SK-N-SH (cell line): ENCODE measurements around the gene PAFAH1B1. TPM values are rescaled to one million over a fixed set of nuclear protein-coding genes. Genes with fewer than 3 reads are reported as not detected.

Source experiments
- CTCF ChIA-PET: fragments of 300-600, 350-600 bp; formaldehyde crosslinking; extraction: SDS; loops from one replicate; lab custom pipeline; 2021; lab: Yijun Ruan, JAX
- POLR2A ChIA-PET: fragments of 350-600 bp; sonication (Branson Sonifier 250); formaldehyde crosslinking; extraction: SDS; loops from one replicate; lab custom pipeline; 2020; ENCODE audit warnings: antibody characterized with exemption, inconsistent platforms; lab: Yijun Ruan, JAX
- DNase-seq: peaks from one replicate; pipeline ENCODE4 v3.0.0; 2012
- H2AFZ ChIP-seq: fragments of 200-600 bp; sonication (generic); 2 replicates; pipeline ENCODE4 v1.8.1; 2016; ENCODE audit warnings: antibody characterized with exemption, mild to moderate bottlenecking, low read depth
- H3F3A ChIP-seq: fragments of 200-600 bp; sonication (generic); replicated peaks from 2 replicates; pipeline ENCODE3; 2016; ENCODE audit warnings: antibody characterized with exemption, mild to moderate bottlenecking; ENCODE audit not compliant: insufficient read depth
- H3K27ac ChIP-seq, 2 experiments: fragments of 200-500 bp in 1 of 2; fragments of 200-600 bp in 1 of 2; sonication (Bioruptor generic) in 1 of 2; sonication (generic), shearing (Covaris generic) in 1 of 2; 2 replicates each; pipeline versions ENCODE4 v1.5.1 to v1.6.1; 2014 to 2016; ENCODE audit warnings: low read depth in 2 of 2, inconsistent platforms in 1 of 2, low read length in 1 of 2, mild to moderate bottlenecking in 1 of 2, mixed read lengths in 1 of 2
- H3K27me3 ChIP-seq: fragments of 200-600 bp; sonication (generic), shearing (Covaris generic); 2 replicates; pipeline ENCODE4 v1.6.1; 2016; ENCODE audit warnings: mixed run types; ENCODE audit not compliant: insufficient read depth
- H3K36me3 ChIP-seq, 2 experiments: fragments of 200-500 bp in 1 of 2; fragments of 200-600 bp in 1 of 2; sonication (Bioruptor generic) in 1 of 2; sonication (generic) in 1 of 2; replicated peaks in 1 of 2; 2 replicates each; pipeline versions ENCODE3 to v1.5.1; 2014 to 2016; ENCODE audit warnings: low read length in 1 of 2, mild to moderate bottlenecking in 1 of 2; ENCODE audit not compliant: insufficient read depth in 2 of 2, control insufficient read depth in 1 of 2
- H3K4me1 ChIP-seq, 2 experiments: fragments of 200-500 bp in 1 of 2; fragments of 200-600 bp in 1 of 2; sonication (Bioruptor generic) in 1 of 2; sonication (generic), shearing (Covaris generic) in 1 of 2; 2 replicates each; pipeline versions ENCODE4 v1.5.1 to v1.6.1; 2014 to 2016; ENCODE audit warnings: low read depth in 1 of 2, low read length in 1 of 2, mixed run types in 1 of 2; ENCODE audit not compliant: insufficient read depth in 2 of 2, control insufficient read depth in 1 of 2
- H3K4me2 ChIP-seq: fragments of 200-600 bp; sonication (generic), shearing (Covaris generic); 2 replicates; pipeline ENCODE4 v1.6.1; 2017; ENCODE audit warnings: mixed run types
- H3K4me3 ChIP-seq, 2 experiments: fragments of 200-500 bp in 1 of 2; fragments of 200-600 bp in 1 of 2; sonication (Bioruptor generic) in 1 of 2; sonication (generic), shearing (Covaris generic) in 1 of 2; 2 replicates each; pipeline versions ENCODE4 v1.5.1 to v1.8.1; 2014 to 2016; ENCODE audit warnings: low read depth in 2 of 2, inconsistent platforms in 1 of 2, low read length in 1 of 2, mild to moderate bottlenecking in 1 of 2, mixed read lengths in 1 of 2, moderate library complexity in 1 of 2
- H3K79me2 ChIP-seq: fragments of 200-600 bp; sonication (generic); 2 replicates; pipeline ENCODE4 v1.8.1; 2017; ENCODE audit warnings: mild to moderate bottlenecking; ENCODE audit not compliant: insufficient read depth
- H3K9ac ChIP-seq: fragments of 200-600 bp; sonication (generic); 2 replicates; pipeline ENCODE4 v1.6.1; 2017; ENCODE audit warnings: mixed run types
- H3K9me2 ChIP-seq: fragments of 200-600 bp; sonication (generic); 2 replicates; pipeline ENCODE4 v1.6.1; 2017; ENCODE audit warnings: mixed run types
- H3K9me3 ChIP-seq: fragments of 200-600 bp; sonication (generic); 2 replicates; pipeline ENCODE4 v1.6.1; 2017; ENCODE audit warnings: mixed run types, mild to moderate bottlenecking, moderate library complexity
- H4K20me1 ChIP-seq: fragments of 200-600 bp; sonication (generic); 2 replicates; pipeline ENCODE4 v1.6.1; 2017; ENCODE audit warnings: mild to moderate bottlenecking, mixed run types; ENCODE audit not compliant: insufficient read depth
- CHD2 ChIP-seq: fragments of 150-350 bp; IDR thresholded peaks from 2 replicates; pipeline ENCODE4 v1.6.1; 2018; ENCODE audit warnings: low read length; ENCODE audit not compliant: partially characterized antibody
- ELF1 ChIP-seq: IDR thresholded peaks from 2 replicates; pipeline ENCODE4 v1.4.0; 2012
- EP300 ChIP-seq, 2 experiments: IDR thresholded peaks; 2 replicates each; pipeline versions ENCODE4 v1.4.0 to v1.6.1; 2012; ENCODE audit warnings: borderline replicate concordance in 1 of 2, low read depth in 1 of 2, low read length in 1 of 2
- EZH2phosphoT487 ChIP-seq: fragments of 200-600 bp; sonication (generic); IDR thresholded peaks from 2 replicates; pipeline ENCODE4 v1.6.1; 2017; ENCODE audit warnings: low read depth, mixed run types, mild to moderate bottlenecking, antibody characterized with exemption, moderate library complexity, borderline replicate concordance
- FOXM1 ChIP-seq: IDR thresholded peaks from 2 replicates; pipeline ENCODE4 v1.4.0; 2012; ENCODE audit warnings: low read depth, mild to moderate bottlenecking
- GABPA ChIP-seq: IDR thresholded peaks from 2 replicates; pipeline ENCODE4 v1.4.0; 2012; ENCODE audit warnings: low read depth, mild to moderate bottlenecking
- JUND ChIP-seq: IDR thresholded peaks from 2 replicates; pipeline ENCODE4 v1.4.0; 2012
- MXI1 ChIP-seq: IDR thresholded peaks from 2 replicates; pipeline ENCODE4 v1.6.1; 2012; ENCODE audit warnings: mild to moderate bottlenecking, low read depth, low read length, improper control_type of control experiment
- NFIC ChIP-seq: IDR thresholded peaks from 2 replicates; pipeline ENCODE4 v1.4.0; 2012; ENCODE audit warnings: borderline replicate concordance
- POLR2AphosphoS5 ChIP-seq: IDR thresholded peaks from 2 replicates; pipeline ENCODE4 v1.6.1; 2012; ENCODE audit warnings: low read depth, low read length
- RAD21 ChIP-seq: IDR thresholded peaks from 2 replicates; pipeline ENCODE4 v1.6.1; 2012; ENCODE audit warnings: mild to moderate bottlenecking, low read length
- RCOR1 ChIP-seq: fragments of 150-350 bp; IDR thresholded peaks from 2 replicates; pipeline ENCODE4 v1.6.1; 2017; ENCODE audit warnings: antibody characterized with exemption, low read length
- REST ChIP-seq: IDR thresholded peaks from 2 replicates; pipeline ENCODE4 v1.6.1; 2012; ENCODE audit warnings: mild to moderate bottlenecking, low read depth, low read length, moderate library complexity
- SIN3A ChIP-seq: IDR thresholded peaks from 2 replicates; pipeline ENCODE4 v1.6.1; 2012; ENCODE audit warnings: low read depth, mild to moderate bottlenecking, low read length, moderate library complexity, borderline replicate concordance
- TEAD4 ChIP-seq: IDR thresholded peaks from 2 replicates; pipeline ENCODE4 v1.4.0; 2012; ENCODE audit warnings: mild to moderate bottlenecking, borderline replicate concordance; ENCODE audit not compliant: insufficient read depth
- USF1 ChIP-seq: IDR thresholded peaks from 2 replicates; pipeline ENCODE4 v1.4.0; 2012; ENCODE audit warnings: low read depth, borderline replicate concordance
- USF2 ChIP-seq: fragments of 150-350 bp; IDR thresholded peaks from 2 replicates; pipeline ENCODE4 v1.6.1; 2017; ENCODE audit warnings: antibody characterized with exemption, low read length, low read depth, borderline replicate concordance
- YY1 ChIP-seq: IDR thresholded peaks from 2 replicates; pipeline ENCODE4 v1.4.0; 2012; ENCODE audit warnings: low read depth, mild to moderate bottlenecking
- ZBTB33 ChIP-seq: IDR thresholded peaks from 2 replicates; pipeline ENCODE4 v1.4.0; 2012; ENCODE audit warnings: low read depth, borderline replicate concordance
- WGBS: methylation state at CpG from one replicate; pipeline ENCODE4 v1.1.6; 2017; ENCODE audit warnings: low lambda C conversion rate; 5-methylcytosine and 5-hydroxymethylcytosine counted together
- polyA plus RNA-seq, 3 experiments: library from polyadenylated mRNA; depleted of rRNA; stranded (reverse); fragments of >200 nt; gene quantifications; 2 replicates each; pipeline ENCODE4 v1.2.3, GENCODE V29; 2012

The PAFAH1B1 gene
- polyA plus RNA-seq, 1 of the 3 experiments (the other 2 are of a cell fraction), result 37.3 TPM

GRCh38 chr17:2615882-2616281 lies 22.4 kb downstream of the PAFAH1B1 start:
- ChIA-PET CTCF (no interaction called here), POLR2A (no interaction called here)
- peaks cover 100% of the 10 kb centered on the region for H4K20me1 ChIP-seq
- H3F3A ChIP-seq, result peaks cover 4% of the 10 kb centered on the region
- peaks cover 0 to 2% of the 10 kb centered on the region in 2 experiments; a peak in 1 of 4 replicates for H3K4me1 ChIP-seq
- no peak for DNase-seq
- H3K9me2 ChIP-seq, result no peaks in the 10 kb centered on the region
- no peaks in the 10 kb centered on the region for H3K9me3 ChIP-seq
- no peak overlapping the region for H3K4me2 ChIP-seq
- no peak overlapping the region for H3K27ac ChIP-seq
- no peak overlapping the region for H3K9ac ChIP-seq
- TF ChIP-seq FOXM1 (no peak), YY1 (no peak), MXI1 (no peak), NFIC (no peak), ZBTB33 (no peak), JUND (no peak), SIN3A (no peak), ELF1 (no peak), EZH2phosphoT487 (no peak), RAD21 (no peak), USF2 (no peak), GABPA (no peak), TEAD4 (no peak), CHD2 (no peak), EP300 (IDR thresholded peaks at IDR 0.05; ENCODE audit: borderline replicate concordance in 1 of 2, low read depth in 1 of 2, low read length in 1 of 2) (no peak), POLR2AphosphoS5 (no peak), USF1 (no peak), RCOR1 (no peak), REST (no peak)
- H3K27me3 ChIP-seq, result no peaks in the 10 kb centered on the region
- no peak overlapping the region for H2AFZ ChIP-seq
- H3K79me2 ChIP-seq, result peaks cover 100% of the 10 kb centered on the region
- H3K36me3 ChIP-seq, result peaks cover 0 to 19% of the 10 kb centered on the region in 2 experiments
- H3K4me3 ChIP-seq, result no peak overlapping the region
- WGBS, result 94% methylated on average over 4 of the region's 4 CpGs
